Mesendoderm (in vitro differentiated cells): ENCODE results near the gene MGRN1.
A peak's percentile ranks its signal among the peaks of the same experiment; 100 is the strongest.

Experiments
- DNase-seq: peaks from one replicate; pipeline ENCODE4 v3.0.0; 2013
- H2AK5ac ChIP-seq: 2 replicates; pipeline ENCODE4 v1.6.1; 2013; ENCODE audit warnings: low read length, inconsistent platforms
- H2BK120ac ChIP-seq: 2 replicates; pipeline ENCODE4 v1.6.1; 2013; ENCODE audit warnings: low read depth, mild to moderate bottlenecking, low read length, moderate library complexity, mixed read lengths
- H2BK15ac ChIP-seq: replicated peaks from 2 replicates; pipeline ENCODE4 v1.6.1; 2013; ENCODE audit warnings: low read depth, mild to moderate bottlenecking, moderate library complexity
- H2BK5ac ChIP-seq: 2 replicates; pipeline ENCODE4 v1.6.1; 2013; ENCODE audit warnings: low read length, inconsistent platforms
- H3K18ac ChIP-seq: 2 replicates; pipeline ENCODE4 v1.6.1; 2013; ENCODE audit warnings: mild to moderate bottlenecking, low read length, mixed read lengths
- H3K23ac ChIP-seq: one replicate; pipeline ENCODE4 v1.6.1; 2013; ENCODE audit warnings: low read length
- H3K27ac ChIP-seq: 2 replicates; pipeline ENCODE4 v1.5.1; 2013; ENCODE audit warnings: low read depth, mild to moderate bottlenecking, inconsistent platforms, low read length, moderate library complexity
- H3K27me3 ChIP-seq: 2 replicates; pipeline ENCODE4 v1.6.1; 2013; ENCODE audit warnings: low read length, control low read depth, mild to moderate bottlenecking, inconsistent platforms; ENCODE audit not compliant: insufficient read depth, poor library complexity
- H3K36me3 ChIP-seq: 2 replicates; pipeline ENCODE4 v1.6.1; 2013; ENCODE audit warnings: low read length, inconsistent platforms; ENCODE audit not compliant: control insufficient read depth, insufficient read depth
- H3K4ac ChIP-seq: one replicate; pipeline ENCODE4 v1.6.1; 2013; ENCODE audit warnings: low read depth, mild to moderate bottlenecking, low read length, moderate library complexity
- H3K4me1 ChIP-seq: 2 replicates; pipeline ENCODE4 v1.6.1; 2013; ENCODE audit warnings: low read depth, low read length, inconsistent platforms; ENCODE audit not compliant: control insufficient read depth
- H3K4me2 ChIP-seq: 2 replicates; pipeline ENCODE4 v1.6.1; 2013; ENCODE audit warnings: low read length
- H3K4me3 ChIP-seq: 2 replicates; pipeline ENCODE4 v1.5.1; 2013; ENCODE audit warnings: mild to moderate bottlenecking, low read length
- H3K56ac ChIP-seq: one replicate; pipeline ENCODE4 v1.6.1; 2013; ENCODE audit warnings: low read length
- H3K79me1 ChIP-seq: 2 replicates; pipeline ENCODE4 v1.6.1; 2013; ENCODE audit warnings: low read length, inconsistent platforms
- H3K79me2 ChIP-seq: 2 replicates; pipeline ENCODE4 v1.6.1; 2013; ENCODE audit warnings: mild to moderate bottlenecking, low read length; ENCODE audit not compliant: control insufficient read depth, insufficient read depth
- H3K9ac ChIP-seq: 2 replicates; pipeline ENCODE4 v1.6.1; 2013; ENCODE audit warnings: low read length, inconsistent platforms
- H4K5ac ChIP-seq: one replicate; pipeline ENCODE4 v1.6.1; 2013; ENCODE audit warnings: low read length
- H4K8ac ChIP-seq: one replicate; pipeline ENCODE4 v1.6.1; 2013; ENCODE audit warnings: low read depth, mild to moderate bottlenecking, control low read depth, low read length, moderate library complexity
- WGBS: extraction: QIAGEN DNeasy Blood & Tissue Kit; methylation state at CpG from one replicate; pipeline ENCODE4 v1.1.7; 2013; ENCODE audit warnings: low lambda C conversion rate, missing lambda C conversion rate; ENCODE audit not compliant: insufficient coverage; ENCODE audit errors: extremely low coverage; 5-methylcytosine and 5-hydroxymethylcytosine counted together

The MGRN1 gene

GRCh38 chr16:4675864-4676786, 51.5 kb downstream of the MGRN1 start:
- H3K4me1 ChIP-seq = no peaks in the 10 kb centered on the region
- peak overlapping the region; percentile 52 for H3K9ac ChIP-seq
- no peak overlapping the region for H2AK5ac ChIP-seq
- no peak overlapping the region for H3K4me2 ChIP-seq
- peak overlapping the region; percentile 35 for H3K27ac ChIP-seq
- DNase-seq = peak; percentile 60
- no peak overlapping the region for H3K4me3 ChIP-seq
- H3K27me3 ChIP-seq = no peaks in the 10 kb centered on the region
- H2BK120ac ChIP-seq = no peak overlapping the region
- no peak overlapping the region for H4K5ac ChIP-seq
- no peaks in the 10 kb centered on the region for H3K36me3 ChIP-seq
- no CpG with 5 or more reads among the region's 23 CpGs for WGBS
- no peaks in the 10 kb centered on the region for H3K79me2 ChIP-seq
- no peaks in the 10 kb centered on the region for H3K79me1 ChIP-seq
- H2BK15ac ChIP-seq = no peak overlapping the region
- no peak overlapping the region for H3K4ac ChIP-seq
- no peak overlapping the region for H3K23ac ChIP-seq
- no peak overlapping the region for H4K8ac ChIP-seq
- H3K56ac ChIP-seq = peak overlapping the region; percentile 83
- peak overlapping the region; percentile 9 for H2BK5ac ChIP-seq
- no peak overlapping the region for H3K18ac ChIP-seq

GRCh38 chr16:4676831-4677230, 52.2 kb downstream of the MGRN1 start:
- H2BK5ac ChIP-seq = no peak overlapping the region
- H2BK15ac ChIP-seq = no peak overlapping the region
- no peaks in the 10 kb centered on the region for H3K79me1 ChIP-seq
- H3K79me2 ChIP-seq = no peaks in the 10 kb centered on the region
- H4K8ac ChIP-seq = no peak overlapping the region
- H3K4ac ChIP-seq = no peak overlapping the region
- no peak overlapping the region for H3K18ac ChIP-seq
- no peak overlapping the region for H3K9ac ChIP-seq
- no peaks in the 10 kb centered on the region for H3K27me3 ChIP-seq
- H3K56ac ChIP-seq = no peak overlapping the region
- no peak overlapping the region for H3K27ac ChIP-seq
- H2AK5ac ChIP-seq = no peak overlapping the region
- no peak overlapping the region for H3K4me2 ChIP-seq
- H2BK120ac ChIP-seq = no peak overlapping the region
- H3K36me3 ChIP-seq = no peaks in the 10 kb centered on the region
- no peak overlapping the region for H4K5ac ChIP-seq
- H3K4me3 ChIP-seq = no peak overlapping the region
- H3K4me1 ChIP-seq = no peaks in the 10 kb centered on the region
- no peak overlapping the region for H3K23ac ChIP-seq
- no CpG with 5 or more reads among the region's 11 CpGs for whole genome bisulfite sequencing
- no peak for DNase-seq

GRCh38 chr16:4677390-4677789, 52.8 kb downstream of the MGRN1 start:
- Histone ChIP-seq H3K4me2 (no peak overlapping the region), H3K79me2 (no peaks in the 10 kb centered on the region), H3K9ac (no peak overlapping the region), H3K27ac (no peak overlapping the region), H3K4me1 (no peaks in the 10 kb centered on the region), H3K36me3 (no peaks in the 10 kb centered on the region), H2AK5ac (no peak overlapping the region), H2BK15ac (no peak overlapping the region), H3K4me3 (no peak overlapping the region), H3K56ac (no peak overlapping the region), H3K4ac (no peak overlapping the region), H4K8ac (no peak overlapping the region), H3K79me1 (no peaks in the 10 kb centered on the region), H2BK5ac (no peak overlapping the region), H3K23ac (no peak overlapping the region), H3K27me3 (no peaks in the 10 kb centered on the region), H3K18ac (no peak overlapping the region), H4K5ac (no peak overlapping the region), H2BK120ac (no peak overlapping the region)
- WGBS = no CpG with 5 or more reads among the region's 17 CpGs
- no peak for DNase-seq

GRCh38 chr16:4677994-4678393, 53.4 kb downstream of the MGRN1 start:
- Histone ChIP-seq H3K79me2 (no peaks in the 10 kb centered on the region), H2BK5ac (no peak overlapping the region), H3K4me3 (no peak overlapping the region), H2AK5ac (no peak overlapping the region), H3K4me2 (no peak overlapping the region), H3K4ac (no peak overlapping the region), H3K79me1 (no peaks in the 10 kb centered on the region), H2BK15ac (no peak overlapping the region), H3K36me3 (no peaks in the 10 kb centered on the region), H3K27ac (no peak overlapping the region), H3K23ac (no peak overlapping the region), H3K18ac (no peak overlapping the region), H2BK120ac (no peak overlapping the region), H3K56ac (no peak overlapping the region), H4K8ac (no peak overlapping the region), H4K5ac (no peak overlapping the region), H3K4me1 (no peaks in the 10 kb centered on the region), H3K27me3 (no peaks in the 10 kb centered on the region), H3K9ac (no peak overlapping the region)
- WGBS = no CpG with 5 or more reads among the region's 9 CpGs
- no peak for DNase-seq

- Histone ChIP-seq H3K23ac (no peak overlapping the region), H3K79me1 (no peaks in the 10 kb centered on the region), H3K9ac (no peak overlapping the region), H3K4me3 (no peak overlapping the region), H4K5ac (no peak overlapping the region), H3K4ac (no peak overlapping the region), H4K8ac (no peak overlapping the region), H3K4me2 (no peak overlapping the region), H3K4me1 (no peaks in the 10 kb centered on the region), H3K36me3 (no peaks in the 10 kb centered on the region), H3K27ac (no peak overlapping the region), H2BK120ac (no peak overlapping the region), H3K27me3 (no peaks in the 10 kb centered on the region), H3K79me2 (no peaks in the 10 kb centered on the region), H3K18ac (no peak overlapping the region), H2BK5ac (no peak overlapping the region), H2BK15ac (no peak overlapping the region), H2AK5ac (no peak overlapping the region), H3K56ac (no peak overlapping the region)
- no CpG with 5 or more reads among the region's 6 CpGs for WGBS
- DNase-seq = no peak
Observed at GRCh38 chr16:4678596-4678995, 54.0 kb downstream of the MGRN1 start.
